Left ventricle myocardium inferior (tissue), 1 donor: ENCODE measurements around the gene NDUFV3. TPM values are rescaled to one million over a fixed set of nuclear protein-coding genes. Genes with fewer than 3 reads are reported as not detected.

Source experiments
- DNase-seq: peaks from one replicate; pipeline ENCODE4 v3.0.0-alpha.2; 2020
- H3K27ac ChIP-seq: fragments of 200-600 bp; replicated peaks from 2 replicates; pipeline ENCODE4 v1.8.0; 2021
- H3K27me3 ChIP-seq: fragments of 200-600 bp; 2 replicates; pipeline ENCODE4 v1.8.0; 2021; ENCODE audit warnings: low read depth
- H3K36me3 ChIP-seq: fragments of 200-600 bp; 2 replicates; pipeline ENCODE4 v1.8.0; 2021
- H3K4me1 ChIP-seq: fragments of 200-600 bp; 2 replicates; pipeline ENCODE4 v1.8.0; 2021
- H3K4me3 ChIP-seq: fragments of 200-600 bp; 2 replicates; pipeline ENCODE4 v1.8.0; 2021; ENCODE audit warnings: mild to moderate bottlenecking, moderate library complexity
- H3K9me3 ChIP-seq: fragments of 200-600 bp; replicated peaks from 2 replicates; pipeline ENCODE4 v1.8.0; 2021
- intact Hi-C: fragments of 100-400 bp; cut with micrococcal nuclease; formaldehyde crosslinking; loops from one replicate; pipeline ENCODE4 v1.11.0; 2022
- long read RNA-seq: library from polyadenylated mRNA; unstranded; transcript quantifications from one replicate; pipeline ENCODE4 v2.0.0, GENCODE V29; 2021
- total RNA-seq: library from RNA; stranded (reverse); fragmentation: NEBNext Ultra II Directional; extraction: Animal tissue kit (Norgen Biotek cat#: 25700); gene quantifications from one replicate; pipeline ENCODE4 v1.2.1, GENCODE V29; 2021
- TF ChIP-seq, protein P1 (sequence below): fragments of 200-600 bp; IDR thresholded peaks from 2 replicates; pipeline ENCODE4 v1.8.0; 2021; ENCODE audit warnings: antibody characterized with exemption, mild to moderate bottlenecking, borderline replicate concordance
- donor health status: DM: no; HTN: yes; CAD: no; lungs with severe emphysema.

Gene NDUFV3
- 52.0 TPM for total RNA-seq
- long read RNA-seq, full-length matches to known transcripts = 161 of 179 reads
- long read RNA-seq, partial matches to known transcripts = 9 of 179 reads
- long read RNA-seq, other reads (novel, unspliced or antisense) = 9 of 179 reads

DNA sequence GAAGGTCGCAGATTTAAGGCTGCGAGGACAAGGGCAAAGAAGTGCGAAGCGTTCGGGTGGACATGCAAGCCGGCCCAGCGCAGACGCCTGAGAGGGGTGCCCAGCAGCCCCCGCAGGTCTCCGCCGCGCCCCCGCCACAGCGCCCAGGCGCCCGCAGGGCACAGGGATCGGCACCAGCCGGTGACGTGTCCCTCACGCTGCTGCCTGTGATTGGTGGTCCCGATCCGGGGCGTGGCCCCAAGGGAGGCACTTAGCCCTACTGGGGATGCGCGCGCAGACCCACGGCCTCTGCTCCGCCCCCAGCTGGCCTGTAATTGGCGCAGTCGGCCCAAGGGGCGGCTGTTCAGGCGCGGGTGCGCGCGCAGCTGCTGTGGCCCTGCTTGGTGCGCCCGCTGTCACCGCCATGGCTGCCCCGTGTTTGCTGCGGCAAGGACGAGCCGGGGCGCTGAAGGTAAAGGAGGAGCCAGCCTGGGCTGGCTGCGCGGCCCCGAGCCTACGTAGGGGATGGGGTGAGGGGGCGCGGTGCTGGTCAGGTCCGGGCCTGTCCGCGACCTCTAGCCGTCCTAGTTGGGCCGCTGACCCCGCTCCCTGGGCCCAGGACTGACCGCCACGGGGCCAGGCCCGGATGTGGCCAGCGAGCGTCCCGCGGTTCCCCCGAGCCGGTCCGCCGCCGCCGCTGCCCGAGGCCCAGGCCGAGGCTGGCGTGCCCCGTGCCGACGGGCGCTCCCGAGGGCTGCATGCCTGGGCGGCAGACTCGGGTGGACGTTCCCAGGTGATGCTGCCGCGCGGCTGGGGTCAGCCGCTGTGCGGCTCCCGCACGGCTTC, at the start of gene NDUFV3:
TSS of gene NDUFV3 (plus strand) at position 379 of the 825 bp plus-strand sequence. CDS start at position 404, 25 bp downstream.
- H3K4me1 ChIP-seq = peaks cover 45% of the 10 kb centered on the region
- peak; percentile 100 for DNase-seq
- no peaks in the 10 kb centered on the region for H3K9me3 ChIP-seq
- H3K4me3 ChIP-seq = peak within 1 kb of the TSS; percentile 94
- H3K27me3 ChIP-seq = no peaks in the 10 kb centered on the region
- H3K36me3 ChIP-seq = peaks cover 15% of the 10 kb centered on the region
- TF ChIP-seq, protein P1, sequence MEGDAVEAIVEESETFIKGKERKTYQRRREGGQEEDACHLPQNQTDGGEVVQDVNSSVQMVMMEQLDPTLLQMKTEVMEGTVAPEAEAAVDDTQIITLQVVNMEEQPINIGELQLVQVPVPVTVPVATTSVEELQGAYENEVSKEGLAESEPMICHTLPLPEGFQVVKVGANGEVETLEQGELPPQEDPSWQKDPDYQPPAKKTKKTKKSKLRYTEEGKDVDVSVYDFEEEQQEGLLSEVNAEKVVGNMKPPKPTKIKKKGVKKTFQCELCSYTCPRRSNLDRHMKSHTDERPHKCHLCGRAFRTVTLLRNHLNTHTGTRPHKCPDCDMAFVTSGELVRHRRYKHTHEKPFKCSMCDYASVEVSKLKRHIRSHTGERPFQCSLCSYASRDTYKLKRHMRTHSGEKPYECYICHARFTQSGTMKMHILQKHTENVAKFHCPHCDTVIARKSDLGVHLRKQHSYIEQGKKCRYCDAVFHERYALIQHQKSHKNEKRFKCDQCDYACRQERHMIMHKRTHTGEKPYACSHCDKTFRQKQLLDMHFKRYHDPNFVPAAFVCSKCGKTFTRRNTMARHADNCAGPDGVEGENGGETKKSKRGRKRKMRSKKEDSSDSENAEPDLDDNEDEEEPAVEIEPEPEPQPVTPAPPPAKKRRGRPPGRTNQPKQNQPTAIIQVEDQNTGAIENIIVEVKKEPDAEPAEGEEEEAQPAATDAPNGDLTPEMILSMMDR = no peak
- intact Hi-C loops = no loop called here
- peak within 1 kb of the TSS; percentile 98 for H3K27ac ChIP-seq

DNA sequence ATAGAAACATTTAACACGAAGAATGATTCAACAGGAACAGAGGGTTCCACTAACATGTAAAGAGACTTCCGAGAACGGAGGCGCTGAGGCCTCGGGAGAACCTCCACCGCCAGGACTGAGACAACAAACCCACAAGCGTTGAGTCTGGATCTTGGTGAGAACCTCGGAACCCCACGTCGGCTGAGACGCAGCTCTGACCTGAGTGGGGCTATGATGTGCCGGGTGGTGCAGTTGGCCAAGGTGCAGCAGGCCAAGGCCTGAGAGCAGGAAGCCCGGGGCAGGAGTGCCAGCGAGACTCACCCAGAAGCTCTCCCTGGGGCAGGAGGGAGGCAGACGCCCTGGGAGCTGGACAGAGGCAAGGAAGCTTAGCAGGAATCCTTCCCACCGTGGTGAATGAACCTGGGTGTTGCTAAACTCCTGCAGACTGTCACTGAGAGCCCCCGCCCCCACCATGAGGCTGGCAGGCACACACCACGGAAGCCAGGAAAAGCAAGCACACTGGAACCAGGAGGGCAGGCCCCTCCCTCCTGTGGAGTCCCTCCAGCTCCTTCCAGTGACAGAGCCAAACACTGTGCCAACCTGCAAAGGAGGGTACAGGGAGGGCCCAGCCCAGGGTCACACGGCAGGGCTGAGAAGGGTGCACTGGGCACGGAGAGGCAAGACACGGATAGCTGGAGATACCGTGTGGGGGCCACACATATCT, 48.5 kb upstream of the NDUFV3 start:
- peak; percentile 69 for DNase-seq
- H3K4me1 ChIP-seq = peaks cover 14% of the 10 kb centered on the region
- TF ChIP-seq, protein P1 = no peak
- H3K27ac ChIP-seq = peak overlapping the region; percentile 83
- H3K27me3 ChIP-seq = no peaks in the 10 kb centered on the region
- intact Hi-C loops = no loop called here
- no peaks in the 10 kb centered on the region for H3K9me3 ChIP-seq
- H3K4me3 ChIP-seq = peak overlapping the region; percentile 6
- peaks cover 56% of the 10 kb centered on the region for H3K36me3 ChIP-seq

DNA sequence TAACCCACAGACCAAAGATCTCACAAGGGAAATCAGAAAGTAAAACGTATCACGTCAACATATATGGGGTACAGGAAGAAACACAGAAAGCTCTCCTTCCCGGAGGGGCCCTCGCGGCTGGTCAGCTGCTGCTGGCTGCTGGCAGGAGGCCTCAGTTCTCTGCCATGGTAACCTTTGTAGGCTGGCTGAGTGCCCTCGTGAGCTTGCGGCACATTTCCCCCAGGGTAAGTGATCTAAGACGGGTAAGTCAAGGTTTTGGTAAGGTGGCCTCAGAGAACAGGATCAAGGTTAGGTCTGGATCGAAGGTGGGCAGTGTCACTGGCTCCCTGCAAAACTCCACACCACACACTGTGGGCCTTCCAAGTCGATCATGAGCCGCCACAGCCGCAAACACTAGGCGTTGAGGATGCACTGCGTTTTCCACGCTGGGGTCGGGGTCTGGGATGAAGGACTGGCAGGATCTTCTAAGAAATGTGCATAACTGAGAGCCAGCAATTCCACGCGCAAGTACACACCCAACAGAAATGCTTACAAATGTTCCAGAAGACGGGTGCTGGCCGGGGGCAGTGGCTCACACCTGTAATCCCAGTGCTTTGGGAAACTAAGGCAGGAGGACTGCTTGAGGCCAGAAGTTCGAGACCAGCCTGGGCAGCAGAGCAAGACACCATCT, 47.7 kb upstream of the NDUFV3 start:
- peaks cover 62% of the 10 kb centered on the region for H3K36me3 ChIP-seq
- intact Hi-C loops = no loop called here
- TF ChIP-seq, protein P1 = no peak
- H3K27ac ChIP-seq = peak overlapping the region; percentile 83
- H3K27me3 ChIP-seq = no peaks in the 10 kb centered on the region
- peak; percentile 54 for DNase-seq
- H3K9me3 ChIP-seq = no peaks in the 10 kb centered on the region
- peak overlapping the region; percentile 6 for H3K4me3 ChIP-seq
- peaks cover 14% of the 10 kb centered on the region for H3K4me1 ChIP-seq

DNA sequence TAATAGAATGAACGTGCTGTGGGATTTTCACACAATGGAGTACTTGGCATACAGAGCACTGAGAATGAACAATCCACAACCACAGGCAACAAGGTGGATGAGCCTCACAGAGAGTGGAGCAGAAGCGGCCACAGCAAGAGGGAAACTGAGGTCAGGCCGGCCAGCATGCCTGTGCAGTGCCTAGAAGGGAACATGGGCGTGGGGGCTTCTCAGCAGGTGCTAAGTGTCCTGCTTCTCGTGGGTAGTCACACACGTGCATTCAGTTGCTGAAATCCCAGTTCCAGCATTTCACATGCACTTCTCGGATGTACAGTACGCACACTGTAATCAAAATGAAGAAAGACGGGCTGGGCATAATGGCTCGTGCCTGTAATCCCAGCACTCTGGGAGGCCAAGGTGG, 46.9 kb upstream of the NDUFV3 start:
- DNase-seq = peak; percentile 3
- peaks cover 14% of the 10 kb centered on the region for H3K4me1 ChIP-seq
- intact Hi-C loops = no loop called here
- no peak overlapping the region for H3K27ac ChIP-seq
- peaks cover 63% of the 10 kb centered on the region for H3K36me3 ChIP-seq
- TF ChIP-seq, protein P1 = no peak
- no peaks in the 10 kb centered on the region for H3K27me3 ChIP-seq
- H3K9me3 ChIP-seq = no peaks in the 10 kb centered on the region
- H3K4me3 ChIP-seq = no peak overlapping the region

DNA sequence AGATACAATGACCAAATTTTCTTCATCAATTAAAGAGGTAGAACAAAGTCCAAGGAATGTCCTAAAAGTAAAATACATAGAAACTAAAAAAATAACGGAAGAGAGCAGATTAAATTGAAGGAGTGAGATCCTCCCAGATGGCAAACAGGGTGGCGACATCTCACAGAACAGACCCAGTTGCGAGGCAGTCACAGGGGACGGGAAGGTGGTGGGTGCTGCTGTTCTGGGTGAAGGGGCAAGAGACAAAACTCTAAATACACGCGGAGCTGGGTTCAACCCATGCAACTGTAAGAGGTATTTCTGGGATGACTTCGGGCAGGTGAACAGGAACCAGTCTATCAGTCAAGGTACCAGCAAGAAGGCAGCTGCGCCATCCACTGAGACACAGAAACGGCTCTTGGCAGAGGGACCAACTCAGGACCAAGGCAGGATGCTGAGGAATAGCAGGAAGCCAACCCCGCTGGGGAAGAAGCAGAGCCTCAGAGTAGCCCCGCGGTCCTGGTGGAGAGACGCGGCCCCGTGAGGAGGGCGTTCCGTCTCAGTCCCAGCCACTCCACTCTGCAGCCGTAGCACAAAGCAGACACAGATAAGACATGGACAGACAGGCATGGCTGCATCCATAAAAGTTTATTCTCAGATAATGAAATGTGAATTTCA, 45.9 kb upstream of the NDUFV3 start:
- H3K36me3 ChIP-seq = peaks cover 66% of the 10 kb centered on the region
- intact Hi-C loops = no loop called here

More for the DNA sequence above, 45.9 kb upstream of the NDUFV3 start:
- TF ChIP-seq, protein P1 = no peak
- Histone ChIP-seq H3K9me3 (no peaks in the 10 kb centered on the region), H3K4me1 (peaks cover 14% of the 10 kb centered on the region), H3K27ac (no peak overlapping the region), H3K4me3 (no peak overlapping the region), H3K27me3 (no peaks in the 10 kb centered on the region)
- DNase-seq = peak; percentile 2
